Spleen (tissue), 11 donors: ENCODE results near the gene STK24. TPM values are rescaled to one million over a fixed set of nuclear protein-coding genes. Genes with fewer than 3 reads are reported as not detected.

Source experiments
- DNase-seq: peaks from one replicate; pipeline ENCODE4 v3.0.0-alpha.2; 2020
- H3K27ac ChIP-seq, 8 donors: fragments of 200-600 bp; sonication (generic) in 7 of 8; 1 replicate in 4 of 8; 2 replicates in 4 of 8; pipeline versions ENCODE4 v1.5.0 to v1.8.0; 2016 to 2021; ENCODE audit warnings: inconsistent platforms in 4 of 8, mild to moderate bottlenecking in 4 of 8, moderate library complexity in 1 of 8
- H3K27me3 ChIP-seq, 7 donors: fragments of 200-600 bp; sonication (generic) in 6 of 7; replicated peaks in 1 of 7; 1 replicate in 4 of 7; 2 replicates in 3 of 7; pipeline versions ENCODE4 v1.5.0 to v1.8.0; 2016 to 2021; ENCODE audit warnings: inconsistent platforms in 3 of 7, mild to moderate bottlenecking in 1 of 7
- H3K36me3 ChIP-seq, 6 donors: fragments of 200-600 bp; sonication (generic) in 5 of 6; 1 replicate in 4 of 6; 2 replicates in 2 of 6; pipeline versions ENCODE4 v1.5.0 to v1.8.0; 2016 to 2021; ENCODE audit warnings: inconsistent platforms in 2 of 6
- H3K4me1 ChIP-seq, 6 donors: fragments of 200-600 bp; sonication (generic) in 5 of 6; 1 replicate in 3 of 6; 2 replicates in 3 of 6; pipeline versions ENCODE4 v1.5.0 to v1.8.0; 2016 to 2021; ENCODE audit warnings: inconsistent platforms in 3 of 6
- H3K4me3 ChIP-seq, 8 donors: fragments of 200-600 bp; sonication (generic) in 7 of 8; 1 replicate in 4 of 8; 2 replicates in 4 of 8; pipeline versions ENCODE4 v1.5.0 to v1.8.0; 2016 to 2021; ENCODE audit warnings: inconsistent platforms in 4 of 8, mild to moderate bottlenecking in 4 of 8, moderate library complexity in 2 of 8
- H3K9me3 ChIP-seq, 8 donors: fragments of 200-600 bp; sonication (generic) in 7 of 8; 1 replicate in 4 of 8; 2 replicates in 4 of 8; pipeline versions ENCODE4 v1.5.0 to v1.8.0; 2016 to 2021; ENCODE audit warnings: inconsistent platforms in 4 of 8
- POLR2A ChIP-seq, 3 donors: fragments of 450-650 bp; IDR thresholded peaks; one replicate each; pipeline ENCODE4 v1.5.1; 2017; ENCODE audit warnings: antibody characterized with exemption in 3 of 3, mild to moderate bottlenecking in 1 of 3
- POLR2AphosphoS5 ChIP-seq, 3 donors: sonication (generic); formaldehyde crosslinking; IDR thresholded peaks; one replicate each; pipeline ENCODE4 v1.5.1; 2017; ENCODE audit warnings: antibody characterized with exemption in 3 of 3
- whole genome bisulfite sequencing, 5 donors: extraction: QIAGEN DNeasy Blood & Tissue Kit in 3 of 5; methylation state at CpG; one replicate each; pipeline versions ENCODE4 v1.1.5 to v1.1.7; 2013 to 2018; 5-methylcytosine and 5-hydroxymethylcytosine counted together
- intact Hi-C: fragments of 100-400 bp; cut with DNase I; formaldehyde crosslinking; loops from one replicate; pipeline ENCODE4 v1.15.0; 2023; ENCODE audit warnings: low total_unique reads
- polyA plus RNA-seq, 3 donors: library from polyadenylated mRNA; stranded (reverse); fragments of 200-250 nt; gene quantifications; one replicate each; pipeline ENCODE4 v1.2.1, GENCODE V29; 2013
- total RNA-seq, 7 donors: library from RNA; depleted of rRNA in 3 of 7; stranded (reverse); fragments of >200 nt in 3 of 7; fragmentation: NEBNext Ultra II Directional in 4 of 7; extraction: Animal tissue kit (Norgen Biotek cat#: 25700) in 4 of 7; gene quantifications; one replicate each; pipeline versions ENCODE4 v1.1.0 to v1.2.1, GENCODE V29; 2016 to 2021
- TF ChIP-seq, protein P1 (sequence below), 11 experiments: fragments of 200-600 bp in 7 of 11; fragments of 450-650 bp in 4 of 11; sonication (generic) in 4 of 11; IDR thresholded peaks in 8 of 11; conservative IDR thresholded peaks in 3 of 11; 1 replicate in 7 of 11; 2 replicates in 4 of 11; pipeline versions ENCODE4 v1.4.0 to v1.8.0; 2016 to 2021; ENCODE audit warnings: antibody characterized with exemption in 11 of 11, inconsistent platforms in 4 of 11, mild to moderate bottlenecking in 1 of 11
- donor health status: healthy with polysubstance abuse.
- donor health status: DM: no; HTN: no; CAD: no; lungs with moderate emphysema.
- donor health status: DM: no; HTN: no; CAD: no.
- donor health status: Bipolar disorder and iron deficiency.
- donor health status: healthy.
- donor health status: DM: no; HTN: no; CAD: no.
- donor health status: DM: yes; HTN: yes; CAD: no.

Gene STK24
- total and polyA plus RNA-seq, 10 donors = 36.5 to 132 (median 94.5) TPM

DNA sequence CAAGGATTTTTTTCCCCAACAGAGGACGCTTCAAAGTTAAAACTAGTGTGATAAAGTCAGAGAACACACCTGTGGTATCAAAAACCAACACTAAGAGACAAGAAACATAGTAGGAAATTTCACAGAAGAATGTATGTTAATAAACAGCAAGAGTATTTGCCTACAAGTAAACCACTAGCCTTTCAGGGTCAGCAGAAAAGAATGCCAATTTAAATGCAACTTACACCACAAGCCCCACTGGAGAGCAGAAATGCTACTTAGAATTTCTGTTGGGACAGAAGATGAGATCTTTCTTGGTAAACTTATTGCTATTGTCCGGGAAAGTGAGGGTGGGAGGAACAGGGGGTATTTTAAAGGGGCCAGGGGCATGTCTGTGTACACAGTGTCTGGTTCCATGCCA is 68.6 kb downstream of the STK24 start:
- no peaks in the 10 kb centered on the region for H3K9me3 ChIP-seq
- peak overlapping the region in 7 of 8 donors; percentile 58 to 85 (median 79) for H3K27ac ChIP-seq
- no peaks in the 10 kb centered on the region for H3K27me3 ChIP-seq
- intact Hi-C loops = loop anchor here (10.0 kb wide), 1 partner anchor 57 kb away; no protein-coding TSS in a partner anchor
- H3K4me1 ChIP-seq = peaks cover 47 to 100% (median 94%) of the 10 kb centered on the region in 6 donors
- WGBS, 5 donors = 84 to 90% (median 87%) methylated on average over 2 of the region's 2 CpGs
- H3K4me3 ChIP-seq = no peak overlapping the region
- TF ChIP-seq, protein P1, sequence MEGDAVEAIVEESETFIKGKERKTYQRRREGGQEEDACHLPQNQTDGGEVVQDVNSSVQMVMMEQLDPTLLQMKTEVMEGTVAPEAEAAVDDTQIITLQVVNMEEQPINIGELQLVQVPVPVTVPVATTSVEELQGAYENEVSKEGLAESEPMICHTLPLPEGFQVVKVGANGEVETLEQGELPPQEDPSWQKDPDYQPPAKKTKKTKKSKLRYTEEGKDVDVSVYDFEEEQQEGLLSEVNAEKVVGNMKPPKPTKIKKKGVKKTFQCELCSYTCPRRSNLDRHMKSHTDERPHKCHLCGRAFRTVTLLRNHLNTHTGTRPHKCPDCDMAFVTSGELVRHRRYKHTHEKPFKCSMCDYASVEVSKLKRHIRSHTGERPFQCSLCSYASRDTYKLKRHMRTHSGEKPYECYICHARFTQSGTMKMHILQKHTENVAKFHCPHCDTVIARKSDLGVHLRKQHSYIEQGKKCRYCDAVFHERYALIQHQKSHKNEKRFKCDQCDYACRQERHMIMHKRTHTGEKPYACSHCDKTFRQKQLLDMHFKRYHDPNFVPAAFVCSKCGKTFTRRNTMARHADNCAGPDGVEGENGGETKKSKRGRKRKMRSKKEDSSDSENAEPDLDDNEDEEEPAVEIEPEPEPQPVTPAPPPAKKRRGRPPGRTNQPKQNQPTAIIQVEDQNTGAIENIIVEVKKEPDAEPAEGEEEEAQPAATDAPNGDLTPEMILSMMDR (IDR thresholded peaks at IDR 0.05 in 8 of 11, conservative IDR thresholded peaks at IDR 0.05 in 3 of 11) = no peak
- TF ChIP-seq POLR2AphosphoS5 (IDR thresholded peaks at IDR 0.05) (no peak), POLR2A (IDR thresholded peaks at IDR 0.05) (no peak)
- no peak for DNase-seq
- peaks cover 0 to 15% (median 3%) of the 10 kb centered on the region in 6 donors for H3K36me3 ChIP-seq

- TF ChIP-seq POLR2AphosphoS5 (IDR thresholded peaks at IDR 0.05) (no peak), POLR2A (IDR thresholded peaks at IDR 0.05) (no peak)
- TF ChIP-seq, protein P1 (IDR thresholded peaks at IDR 0.05 in 8 of 11, conservative IDR thresholded peaks at IDR 0.05 in 3 of 11) = no peak
- intact Hi-C loops = loop anchor here (10.0 kb wide), 1 partner anchor 57 kb away; no protein-coding TSS in a partner anchor
- Histone ChIP-seq H3K9me3 (no peaks in the 10 kb centered on the region), H3K27ac (peak overlapping the region in 7 of 8 donors; percentile 10 to 85 (median 76)), H3K4me3 (no peak overlapping the region), H3K36me3 (peaks cover 0 to 7% (median 0%) of the 10 kb centered on the region in 6 donors), H3K4me1 (peaks cover 47 to 100% (median 94%) of the 10 kb centered on the region in 6 donors), H3K27me3 (no peaks in the 10 kb centered on the region)
- 51 to 73% (median 58%) methylated on average over 5 of the region's 5 CpGs for WGBS, 5 donors
- no peak for DNase-seq
Measured at GRCh38 chr13:98507282-98507797, 69.6 kb downstream of the STK24 start.

- H3K4me1 ChIP-seq = peaks cover 47 to 100% (median 92%) of the 10 kb centered on the region in 6 donors
- TF ChIP-seq, protein P1 (IDR thresholded peaks at IDR 0.05 in 8 of 11, conservative IDR thresholded peaks at IDR 0.05 in 3 of 11) = no peak
- TF ChIP-seq POLR2A (IDR thresholded peaks at IDR 0.05) (no peak), POLR2AphosphoS5 (IDR thresholded peaks at IDR 0.05) (no peak)
- peaks cover 0 to 7% (median 0%) of the 10 kb centered on the region in 6 donors for H3K36me3 ChIP-seq
- H3K27me3 ChIP-seq = no peaks in the 10 kb centered on the region
- WGBS, 5 donors = 86 to 92% (median 91%) methylated on average over 16 of the region's 16 CpGs
- DNase-seq = no peak
- intact Hi-C loops = loop anchor here (10.0 kb wide), 1 partner anchor 58 kb away; no protein-coding TSS in a partner anchor
- H3K4me3 ChIP-seq = no peak overlapping the region
- H3K27ac ChIP-seq = peak overlapping the region in 6 of 8 donors; percentile 29 to 85 (median 79)
- no peaks in the 10 kb centered on the region for H3K9me3 ChIP-seq
Measured at GRCh38 chr13:98506728-98507230, 70.1 kb downstream of the STK24 start.

DNA sequence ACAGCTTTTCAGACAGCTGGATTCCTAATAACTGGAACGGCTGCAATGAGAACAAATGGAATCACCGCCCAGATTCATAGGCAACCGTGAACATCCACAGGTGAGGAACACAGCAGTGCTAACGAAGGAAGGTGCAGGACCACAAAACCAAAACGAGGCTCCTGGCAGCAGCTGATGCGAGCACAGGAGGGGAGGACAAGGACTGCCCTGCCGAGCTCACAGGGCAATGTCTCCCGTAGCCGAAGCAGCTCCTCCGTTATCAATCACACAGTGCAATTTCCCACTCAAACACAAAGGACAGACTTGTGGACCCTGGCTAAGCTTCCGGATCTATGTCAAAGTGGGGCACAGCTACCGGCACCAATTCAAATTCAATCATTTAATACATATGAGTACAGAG is 70.6 kb downstream of the STK24 start:
- intact Hi-C loops = loop anchor here (10.0 kb wide), 1 partner anchor 58 kb away; no protein-coding TSS in a partner anchor
- DNase-seq = no peak
- H3K9me3 ChIP-seq = no peaks in the 10 kb centered on the region
- H3K4me3 ChIP-seq = no peak overlapping the region
- H3K27me3 ChIP-seq = no peaks in the 10 kb centered on the region
- WGBS, 5 donors = 79 to 92% (median 85%) methylated on average over 12 of the region's 12 CpGs
- peaks cover 47 to 100% (median 93%) of the 10 kb centered on the region in 6 donors for H3K4me1 ChIP-seq
- H3K36me3 ChIP-seq = peaks cover 0 to 7% (median 0%) of the 10 kb centered on the region in 6 donors
- peak overlapping the region in 3 of 8 donors; percentile 82 to 85 (median 84) for H3K27ac ChIP-seq
- TF ChIP-seq POLR2AphosphoS5 (IDR thresholded peaks at IDR 0.05) (no peak), POLR2A (IDR thresholded peaks at IDR 0.05) (no peak)
- TF ChIP-seq, protein P1 (IDR thresholded peaks at IDR 0.05 in 8 of 11, conservative IDR thresholded peaks at IDR 0.05 in 3 of 11) = no peak
